HG03565 (cell line): ENCODE measurements around the gene UBALD1.
"Not testable (repeated sequence)": the region's sequence is repeated elsewhere in the genome, so short reads cannot be mapped to it uniquely, and the experiment has no call there.

Source experiments
- ATAC-seq: cut with Tn5 transposase; IDR thresholded peaks from one replicate; pipeline ENCODE4 v1.9.1; 2021; ENCODE audit warnings: mild to moderate bottlenecking, moderate library complexity; ENCODE audit not compliant: unreplicated experiment

Gene UBALD1

DNA sequence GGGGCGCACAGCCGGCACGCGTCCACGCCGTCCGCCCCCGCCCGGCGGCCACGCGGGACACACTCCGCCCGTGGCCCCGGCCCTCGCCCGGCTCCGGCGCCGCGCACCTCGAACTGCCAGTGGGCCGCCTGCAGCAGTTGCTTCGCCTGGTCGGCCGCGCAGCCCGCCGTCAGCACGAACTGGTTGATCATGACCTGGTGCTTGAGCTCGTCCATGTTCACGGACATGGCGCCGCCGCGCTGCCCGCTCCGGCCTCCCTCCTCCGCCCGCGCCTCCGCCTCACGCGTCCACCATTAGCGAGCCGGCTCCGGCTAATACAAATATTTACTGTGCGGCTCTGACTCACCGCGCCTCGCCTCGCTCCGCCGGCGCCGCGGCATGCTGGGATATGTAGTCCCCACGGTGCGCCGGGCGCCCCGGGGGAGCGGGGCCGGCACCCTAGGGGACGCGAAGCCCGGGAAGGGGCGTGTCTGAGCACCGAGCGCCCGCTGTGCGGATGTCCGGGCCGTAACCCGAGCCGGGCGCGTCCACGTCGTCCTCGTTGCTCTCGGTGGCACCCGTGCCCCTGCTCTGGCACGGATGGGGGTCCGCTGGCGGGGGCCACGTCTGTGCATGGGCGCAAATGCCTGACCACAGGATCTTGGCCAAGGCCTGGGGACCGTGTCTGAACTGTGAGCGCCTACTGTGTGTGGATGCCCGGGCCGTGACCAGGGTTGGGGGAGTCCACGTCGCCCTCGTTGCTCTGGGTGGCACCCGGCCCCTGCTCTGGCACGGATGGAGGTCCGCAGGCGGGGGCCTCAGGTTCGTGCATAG lies at the start of gene UBALD1:
Gene UBALD1, minus strand, starts transcription at position 318 of the 813 bp plus-strand sequence. Its CDS starts 91 bp downstream, at position 227.
- peak; percentile 53 for ATAC-seq

GRCh38 chr16:4663777-4664465 lies 49.2 kb upstream of the UBALD1 start:
- ATAC-seq, result no peak

DNA sequence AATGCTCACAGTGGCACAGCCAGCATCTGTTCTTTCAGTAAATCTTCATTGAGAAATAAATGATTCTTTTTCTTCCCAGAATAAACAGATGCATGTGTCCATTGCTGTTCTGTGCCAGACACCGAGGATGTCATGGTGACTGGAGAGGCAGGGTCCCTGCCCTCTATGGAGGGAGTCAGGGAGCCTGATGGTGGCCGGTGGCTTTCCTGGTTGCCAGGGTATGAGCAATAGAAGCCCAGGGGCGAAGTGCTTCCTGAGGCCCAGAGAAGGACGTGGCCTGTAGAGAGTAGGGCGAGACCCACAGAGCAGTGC lies 48.7 kb upstream of the UBALD1 start:
- ATAC-seq, result no peak

DNA sequence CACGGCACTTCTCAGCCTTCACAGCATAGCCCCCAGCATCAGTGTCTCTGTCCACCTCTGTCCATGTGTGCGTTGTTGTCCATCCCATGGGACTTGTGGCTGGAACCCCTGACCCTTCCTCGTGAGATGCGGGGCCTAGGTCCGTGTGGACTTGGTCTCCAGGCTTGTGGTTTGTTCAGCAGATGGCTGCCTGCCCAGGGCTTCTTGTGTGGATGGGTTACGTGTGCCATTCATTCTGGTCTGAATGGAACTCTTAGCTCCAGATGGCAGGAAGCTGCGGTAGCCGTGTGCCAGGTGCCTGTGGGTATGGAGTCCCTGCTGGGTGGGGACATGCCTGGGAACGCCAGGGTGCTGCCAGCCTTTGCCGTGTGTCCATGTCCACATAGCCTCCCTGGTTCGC lies 47.0 kb upstream of the UBALD1 start:
- ATAC-seq, result no peak

DNA sequence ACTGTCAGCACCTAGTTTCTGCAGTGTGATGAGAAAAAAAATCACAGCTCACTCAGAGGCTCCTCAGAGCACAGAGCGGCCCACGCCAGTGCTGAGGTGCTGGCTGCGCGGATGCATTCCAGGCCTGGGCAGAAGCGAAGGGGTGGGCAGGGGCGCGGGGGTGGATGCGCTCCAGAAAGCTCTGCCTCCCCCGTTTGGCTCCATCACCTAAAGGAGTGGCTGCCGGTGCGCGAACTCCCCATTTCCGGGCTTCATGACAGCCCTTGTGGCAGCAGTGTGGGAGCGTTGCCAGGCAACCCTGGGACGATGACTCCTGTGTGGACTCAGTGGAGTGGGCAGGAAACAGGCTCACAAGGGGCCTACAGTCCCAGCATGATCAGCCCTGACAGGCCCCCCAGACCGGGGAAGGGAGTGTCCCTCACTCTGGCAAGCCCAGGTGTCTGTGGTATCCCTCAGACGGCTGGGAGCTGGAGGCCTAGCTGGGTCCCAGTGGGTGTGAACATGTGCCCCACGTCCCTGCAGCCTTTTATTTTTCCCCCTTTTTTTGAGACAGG lies 45.8 kb upstream of the UBALD1 start:
- ATAC-seq, result no peak

DNA sequence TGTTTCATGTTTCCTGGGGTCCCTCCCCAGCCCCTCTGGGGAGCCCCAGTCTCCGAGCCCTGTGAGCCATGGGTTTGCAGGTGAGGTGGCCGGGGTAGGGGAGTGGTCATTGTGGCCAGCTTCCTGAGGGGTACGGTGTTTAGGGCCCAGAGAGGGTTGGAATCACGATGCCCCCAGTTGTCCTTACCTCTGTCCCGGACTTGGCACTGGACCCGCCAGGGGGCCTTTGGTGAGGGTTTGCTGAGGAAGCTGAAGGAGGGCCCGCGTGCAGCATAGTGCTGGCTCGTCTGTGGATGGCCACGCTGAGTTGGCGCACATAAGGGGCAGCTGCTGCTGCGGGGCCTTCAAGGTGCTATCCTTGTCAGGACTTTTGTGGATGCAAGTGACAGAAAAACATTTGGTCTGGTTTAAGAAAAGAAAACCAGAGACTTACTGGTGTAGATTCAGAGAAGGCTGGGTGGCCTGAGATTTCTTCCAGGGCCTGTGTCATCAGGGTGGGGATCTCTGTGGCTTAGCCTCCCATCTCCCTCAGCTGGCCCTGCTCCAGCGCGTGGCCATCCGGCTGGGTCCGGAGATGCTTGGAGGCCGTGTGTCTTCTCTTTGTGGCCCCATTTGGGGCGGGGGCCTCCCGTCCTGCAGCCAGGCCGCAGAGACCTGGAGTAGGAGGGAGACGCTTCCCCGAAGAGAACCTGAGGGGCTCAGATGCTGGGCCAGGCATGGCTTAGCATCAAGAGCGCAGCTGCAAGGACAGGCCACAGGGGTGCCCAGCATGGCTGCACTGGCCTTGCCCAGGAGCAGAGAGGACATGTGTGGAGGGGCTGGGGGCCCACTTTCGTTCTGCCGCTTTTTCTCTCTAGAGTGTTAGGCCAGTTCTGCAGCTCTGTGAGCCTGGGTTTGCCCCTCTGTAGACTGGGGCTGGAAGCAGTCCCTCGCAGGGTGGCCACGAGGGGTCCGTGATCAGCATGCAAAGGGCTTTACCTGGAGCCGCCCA lies 45.0 kb upstream of the UBALD1 start:
- no peak for ATAC-seq

DNA sequence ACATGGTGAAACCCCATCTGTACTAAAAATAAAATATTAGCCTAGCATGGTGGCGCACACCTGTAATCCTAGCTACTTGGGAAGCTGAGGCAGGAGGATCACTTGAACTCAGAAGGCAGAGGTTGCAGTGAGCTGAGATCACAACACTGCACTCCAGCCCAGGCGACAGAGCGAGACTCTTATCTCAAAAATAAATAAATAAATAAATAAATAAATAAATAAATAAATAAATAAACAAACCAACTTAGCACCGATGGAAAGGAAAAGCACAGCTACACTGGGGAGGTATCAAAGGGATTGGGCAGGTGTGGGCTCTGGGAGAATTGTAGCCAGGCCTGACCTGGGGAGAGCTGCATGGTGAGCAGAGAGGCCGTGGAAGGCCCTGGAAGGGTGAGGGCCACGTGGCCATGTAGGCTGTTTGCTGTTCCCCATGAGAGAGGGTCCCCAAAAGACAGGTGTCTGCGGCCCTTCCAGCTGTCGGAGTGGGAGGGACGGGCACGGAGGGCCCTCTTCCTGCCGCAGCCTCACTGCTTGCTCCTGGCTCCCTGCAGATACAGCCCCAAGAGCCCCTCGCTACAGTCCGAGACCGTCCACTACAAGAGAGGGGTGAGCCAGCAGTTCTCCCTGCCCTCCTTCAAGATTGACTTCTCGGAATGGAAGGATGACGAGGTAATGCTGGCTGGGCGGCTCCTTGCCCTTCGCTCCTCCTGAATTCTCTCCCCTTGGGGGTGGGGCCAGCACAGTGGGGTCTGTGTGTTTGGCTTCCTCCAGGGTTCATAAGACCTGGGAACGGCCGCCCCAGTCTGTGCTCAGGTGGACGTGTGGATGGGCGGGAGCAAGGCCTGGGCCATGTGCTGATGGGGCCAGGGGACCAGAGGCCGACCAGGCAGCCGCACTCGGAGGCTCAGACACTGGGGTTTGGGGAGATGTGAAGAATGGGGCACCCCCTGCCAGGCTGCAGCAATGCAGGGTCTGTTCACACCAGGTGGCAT lies 42.3 kb upstream of the UBALD1 start:
- ATAC-seq, result no peak

- no peak for ATAC-seq
Measured at GRCh38 chr16:4656221-4656620, 41.5 kb upstream of the UBALD1 start.

DNA sequence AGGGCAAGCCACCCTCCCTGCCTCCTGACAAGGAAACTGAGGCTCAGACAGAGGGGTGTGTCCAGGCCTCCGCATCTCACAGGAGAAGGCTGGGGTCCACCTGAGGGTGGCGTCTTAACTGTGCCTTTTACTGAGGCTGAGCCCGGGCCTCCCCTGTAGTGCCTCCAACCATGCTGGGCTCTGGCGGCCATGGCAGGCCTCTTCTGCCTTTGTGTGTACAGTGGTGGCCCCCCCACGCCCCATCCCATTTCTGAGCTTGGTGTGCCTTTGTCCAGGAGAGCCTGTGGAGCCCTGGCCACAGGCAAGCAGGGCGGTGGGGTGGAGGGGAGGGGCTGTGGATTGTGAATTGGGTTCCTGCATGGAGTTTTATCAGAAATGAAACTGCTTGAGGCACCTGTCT lies 41.1 kb upstream of the UBALD1 start:
- no peak for ATAC-seq

- ATAC-seq, result no peak
Measured at GRCh38 chr16:4654964-4655590, 40.4 kb upstream of the UBALD1 start.

GRCh38 chr16:4654011-4654963 lies 39.6 kb upstream of the UBALD1 start:
- ATAC-seq, result no peak

GRCh38 chr16:4652561-4652960 lies 37.9 kb upstream of the UBALD1 start:
- ATAC-seq, result no peak

DNA sequence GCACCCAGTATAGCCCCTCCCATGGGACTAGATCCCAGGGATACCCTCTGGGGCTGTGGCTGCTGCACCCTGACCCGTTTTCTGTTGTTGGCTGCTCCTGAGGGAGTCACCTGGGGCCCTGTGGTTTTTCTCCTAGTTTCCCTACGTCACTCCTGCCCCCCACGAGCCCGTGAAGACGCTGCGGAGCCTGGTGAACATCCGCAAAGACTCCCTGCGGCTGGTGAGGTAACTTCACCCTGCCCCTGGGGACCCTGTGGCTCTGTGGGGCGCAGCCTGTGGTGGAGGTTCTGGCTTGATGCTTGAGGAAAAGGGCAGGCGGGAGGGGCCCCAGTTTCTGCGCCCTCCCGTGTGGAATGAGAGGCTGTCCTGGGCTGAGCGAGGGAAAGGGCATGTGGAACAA lies 37.1 kb upstream of the UBALD1 start:
- ATAC-seq, result no peak

DNA sequence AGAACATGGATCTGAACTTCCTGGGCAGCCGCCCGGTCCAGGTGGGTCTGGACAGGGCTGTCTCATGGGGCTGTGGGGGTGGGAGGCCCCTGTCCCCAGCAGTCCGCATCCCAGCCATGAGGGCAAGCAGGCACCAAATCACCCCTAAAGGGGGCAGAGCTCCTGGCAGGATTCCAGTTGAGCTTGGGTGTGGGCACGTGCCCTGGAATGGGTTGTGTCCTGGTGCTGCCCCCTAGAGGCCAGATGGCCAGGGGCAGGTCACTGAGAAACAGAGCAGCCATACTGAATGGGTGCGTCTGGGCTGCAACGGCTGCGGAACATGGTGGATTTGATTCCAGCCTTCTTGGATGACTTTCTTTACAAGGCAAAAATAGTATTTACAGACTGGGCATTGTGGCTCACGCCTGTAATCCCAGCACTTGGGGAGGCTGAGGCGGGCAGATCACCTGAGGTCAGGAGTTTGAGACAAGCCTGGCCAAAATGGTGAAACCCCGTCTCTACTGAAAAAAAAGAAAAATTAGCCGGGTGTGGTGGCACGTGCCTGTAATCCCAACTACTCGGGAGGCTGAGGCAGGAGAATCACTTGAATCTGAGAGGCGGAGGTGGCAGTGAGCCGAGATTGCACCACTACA lies 35.9 kb upstream of the UBALD1 start:
- ATAC-seq, result not testable (repeated sequence)

- no peak for ATAC-seq
Measured at GRCh38 chr16:4649744-4650442, 35.2 kb upstream of the UBALD1 start.

- ATAC-seq, result no peak
Measured at GRCh38 chr16:4648917-4649316, 34.2 kb upstream of the UBALD1 start.

- no peak for ATAC-seq
Measured at GRCh38 chr16:4647644-4647980, 32.9 kb upstream of the UBALD1 start.
